HUES6 (cell line): ENCODE measurements around the gene TBC1D24.

Source experiments
- H3K27ac ChIP-seq: 2 replicates; pipeline ENCODE4 v1.7.0; 2013; ENCODE audit warnings: low read depth, mild to moderate bottlenecking, low read length, inconsistent platforms
- H3K27me3 ChIP-seq: 2 replicates; pipeline ENCODE4 v1.6.1; 2013; ENCODE audit warnings: low read length; ENCODE audit not compliant: control insufficient read depth, insufficient read depth
- H3K36me3 ChIP-seq: 2 replicates; pipeline ENCODE4 v1.6.1; 2013; ENCODE audit warnings: low read length; ENCODE audit not compliant: control insufficient read depth, insufficient read depth
- H3K4me1 ChIP-seq: 2 replicates; pipeline ENCODE4 v1.6.1; 2013; ENCODE audit warnings: low read length; ENCODE audit not compliant: control insufficient read depth, insufficient read depth
- H3K4me3 ChIP-seq: 2 replicates; pipeline ENCODE4 v1.5.1; 2013; ENCODE audit warnings: low read depth, low read length
- H3K9ac ChIP-seq: one replicate; pipeline ENCODE4 v1.6.1; 2013; ENCODE audit warnings: mild to moderate bottlenecking, low read length
- H3K9me3 ChIP-seq: 2 replicates; pipeline ENCODE4 v1.6.1; 2013; ENCODE audit warnings: low read depth, low read length; ENCODE audit not compliant: control insufficient read depth, insufficient read depth

Gene TBC1D24

GRCh38 chr16:2520784-2521531 is 46.0 kb downstream of the TBC1D24 start:
- peak overlapping the region; percentile 71 for H3K4me3 ChIP-seq
- H3K9ac ChIP-seq: peak overlapping the region; percentile 76
- H3K36me3 ChIP-seq: peaks cover 21% of the 10 kb centered on the region
- no peaks in the 10 kb centered on the region for H3K9me3 ChIP-seq
- H3K27me3 ChIP-seq: no peaks in the 10 kb centered on the region
- H3K4me1 ChIP-seq: peaks cover 2% of the 10 kb centered on the region; the same call in 1 of the 2 replicates
- H3K27ac ChIP-seq: no peak overlapping the region

GRCh38 chr16:2523801-2524231 is 48.9 kb downstream of the TBC1D24 start:
- Histone ChIP-seq H3K9me3 (no peaks in the 10 kb centered on the region), H3K9ac (no peak overlapping the region), H3K4me1 (peaks cover 2% of the 10 kb centered on the region; the same call in 1 of the 2 replicates), H3K4me3 (no peak overlapping the region), H3K27me3 (no peaks in the 10 kb centered on the region), H3K27ac (no peak overlapping the region), H3K36me3 (peaks cover 45% of the 10 kb centered on the region)

GRCh38 chr16:2524339-2524938 is 49.5 kb downstream of the TBC1D24 start:
- Histone ChIP-seq H3K9ac (no peak overlapping the region), H3K9me3 (no peaks in the 10 kb centered on the region), H3K4me1 (peaks cover 2% of the 10 kb centered on the region; the same call in 1 of the 2 replicates), H3K27ac (no peak overlapping the region), H3K36me3 (peaks cover 51% of the 10 kb centered on the region), H3K4me3 (no peak overlapping the region), H3K27me3 (no peaks in the 10 kb centered on the region)

- Histone ChIP-seq H3K27me3 (no peaks in the 10 kb centered on the region), H3K27ac (no peak overlapping the region), H3K4me1 (peaks cover 5% of the 10 kb centered on the region), H3K36me3 (peaks cover 52% of the 10 kb centered on the region), H3K9ac (no peak overlapping the region), H3K4me3 (no peak overlapping the region), H3K9me3 (no peaks in the 10 kb centered on the region)
These were observed 51.2 kb downstream of the TBC1D24 start for GRCh38 chr16:2526135-2526534.

- no peak overlapping the region for H3K4me3 ChIP-seq
- no peak overlapping the region for H3K27ac ChIP-seq
- H3K27me3 ChIP-seq: no peaks in the 10 kb centered on the region
- H3K4me1 ChIP-seq: peaks cover 8% of the 10 kb centered on the region
- peaks cover 52% of the 10 kb centered on the region for H3K36me3 ChIP-seq
- H3K9ac ChIP-seq: no peak overlapping the region
- H3K9me3 ChIP-seq: no peaks in the 10 kb centered on the region
These were observed 52.3 kb downstream of the TBC1D24 start for GRCh38 chr16:2527071-2527783.

GRCh38 chr16:2527784-2528100 is 52.8 kb downstream of the TBC1D24 start:
- H3K4me1 ChIP-seq: peaks cover 8% of the 10 kb centered on the region
- H3K36me3 ChIP-seq: peaks cover 52% of the 10 kb centered on the region
- no peak overlapping the region for H3K27ac ChIP-seq
- H3K9me3 ChIP-seq: no peaks in the 10 kb centered on the region
- H3K27me3 ChIP-seq: no peaks in the 10 kb centered on the region
- H3K9ac ChIP-seq: no peak overlapping the region
- no peak overlapping the region for H3K4me3 ChIP-seq

- H3K4me1 ChIP-seq: peaks cover 8% of the 10 kb centered on the region
- H3K36me3 ChIP-seq: peaks cover 47% of the 10 kb centered on the region
- no peak overlapping the region for H3K4me3 ChIP-seq
- no peak overlapping the region for H3K27ac ChIP-seq
- H3K27me3 ChIP-seq: no peaks in the 10 kb centered on the region
- no peaks in the 10 kb centered on the region for H3K9me3 ChIP-seq
- H3K9ac ChIP-seq: no peak overlapping the region
These were observed 53.5 kb downstream of the TBC1D24 start for GRCh38 chr16:2528161-2529060.

GRCh38 chr16:2529061-2529931 is 54.4 kb downstream of the TBC1D24 start:
- Histone ChIP-seq H3K27ac (no peak overlapping the region), H3K4me1 (peaks cover 8% of the 10 kb centered on the region), H3K9ac (no peak overlapping the region), H3K27me3 (no peaks in the 10 kb centered on the region), H3K9me3 (no peaks in the 10 kb centered on the region), H3K4me3 (no peak overlapping the region), H3K36me3 (peaks cover 38% of the 10 kb centered on the region)

- no peak overlapping the region for H3K9ac ChIP-seq
- H3K9me3 ChIP-seq: no peaks in the 10 kb centered on the region
- H3K27ac ChIP-seq: no peak overlapping the region
- peaks cover 8% of the 10 kb centered on the region for H3K4me1 ChIP-seq
- no peaks in the 10 kb centered on the region for H3K27me3 ChIP-seq
- no peak overlapping the region for H3K4me3 ChIP-seq
- H3K36me3 ChIP-seq: peaks cover 32% of the 10 kb centered on the region
These were observed 55.2 kb downstream of the TBC1D24 start for GRCh38 chr16:2529961-2530628.
